GM12878 (cell line): ENCODE data around the gene EFNB2. TPM values are rescaled to one million over a fixed set of nuclear protein-coding genes. Genes with fewer than 3 reads are reported as not detected.

Experiments used
- ATAC-seq: fragments of 200-7000 bp; cut with Tn5 transposase; 3 replicates; pipeline ENCODE4 v1.9.1; 2020; ENCODE audit warnings: mild to moderate bottlenecking, moderate library complexity
- BruUV-seq: library from RNA; stranded (reverse); fragments of 400-500 nt; replicated peaks from 2 replicates; lab custom pipeline; 2021; lab: Mats Ljungman, UMichigan
- CTCF ChIA-PET: fragments of 300-600 bp; sonication (Branson Sonifier 250); formaldehyde crosslinking; extraction: SDS; loops from one replicate; lab custom pipeline; 2021; ENCODE audit warnings: inconsistent platforms; lab: Yijun Ruan, JAX
- POLR2A ChIA-PET: fragments of 350-600 bp; formaldehyde crosslinking; extraction: SDS; loops from one replicate; lab custom pipeline; 2021; ENCODE audit warnings: inconsistent platforms; lab: Charles Lee
- RAD21 ChIA-PET: fragments of 300-600 bp; sonication (Branson Sonifier 250); formaldehyde crosslinking; loops from one replicate; lab custom pipeline; 2023; ENCODE audit warnings: antibody characterized with exemption; ENCODE audit not compliant: unreplicated experiment; lab: Charles Lee
- SMC1A ChIA-PET: fragments of 300-600 bp; sonication (Branson Sonifier 250); formaldehyde crosslinking; loops from one replicate; lab custom pipeline; 2023; ENCODE audit not compliant: unreplicated experiment, uncharacterized antibody; lab: Charles Lee
- DNase-seq: peaks from one replicate; pipeline ENCODE4 v3.0.0-alpha.2; 2011; ENCODE audit warnings: low read depth, low spot score
- FAIRE-seq: peaks from 3 replicates; lab custom pipeline; 2011; peaks lifted over from hg19 to GRCh38; lab: Jason Lieb, UNC
- H2AFZ ChIP-seq: 2 replicates; pipeline ENCODE4 v1.6.0; 2011; ENCODE audit warnings: low read depth, low read length, control low read depth; ENCODE audit not compliant: control insufficient read depth
- H3K27ac ChIP-seq: 2 replicates; pipeline ENCODE4 v1.5.1; 2011; ENCODE audit warnings: control low read depth; ENCODE audit not compliant: control insufficient read depth, insufficient read depth
- H3K27me3 ChIP-seq, 2 experiments: replicated peaks in 1 of 2; 2 replicates each; pipeline versions ENCODE4 v1.6.0 to v1.6.1; 2011; ENCODE audit warnings: low read length in 1 of 2; ENCODE audit not compliant: control insufficient read depth in 2 of 2, insufficient read depth in 2 of 2
- H3K36me3 ChIP-seq, 2 experiments: 2 replicates each; pipeline ENCODE4 v1.5.1; 2011; ENCODE audit warnings: low read length in 1 of 2; ENCODE audit not compliant: control insufficient read depth in 2 of 2, insufficient read depth in 2 of 2
- H3K4me1 ChIP-seq: 2 replicates; pipeline ENCODE4 v1.6.1; 2011; ENCODE audit warnings: mild to moderate bottlenecking, low read length, moderate library complexity, mixed read lengths; ENCODE audit not compliant: control insufficient read depth, insufficient read depth
- H3K4me2 ChIP-seq: 2 replicates; pipeline ENCODE4 v1.6.0; 2011; ENCODE audit warnings: control low read depth; ENCODE audit not compliant: control insufficient read depth, insufficient read depth
- H3K4me3 ChIP-seq: fragments of 200-600 bp; sonication (generic); 2 replicates; pipeline ENCODE4 v1.5.1; 2016
- H3K79me2 ChIP-seq: 2 replicates; pipeline ENCODE4 v1.6.0; 2011; ENCODE audit warnings: low read length; ENCODE audit not compliant: control insufficient read depth, insufficient read depth
- H3K9ac ChIP-seq: 2 replicates; pipeline ENCODE4 v1.8.0; 2011; ENCODE audit warnings: low read length, control low read depth, mixed read lengths; ENCODE audit not compliant: control insufficient read depth, insufficient read depth
- H3K9me3 ChIP-seq: replicated peaks from 3 replicates; pipeline ENCODE4 v1.5.1; 2011; ENCODE audit warnings: mild to moderate bottlenecking, low read length; ENCODE audit not compliant: control insufficient read depth, insufficient read depth
- H4K20me1 ChIP-seq: 2 replicates; pipeline ENCODE4 v1.6.0; 2011; ENCODE audit not compliant: control insufficient read depth, insufficient read depth
- CUX1 ChIP-seq: IDR thresholded peaks from 2 replicates; pipeline ENCODE4 v1.6.1; 2012; ENCODE audit warnings: improper control_type of control experiment, low read depth, low read length; ENCODE audit not compliant: insufficient replicate concordance
- WGBS: methylation state at CpG from one replicate; pipeline ENCODE4 v1.1.6; 2016; ENCODE audit warnings: low lambda C conversion rate; ENCODE audit not compliant: insufficient replicate concordance, insufficient coverage; ENCODE audit errors: missing lambda C conversion rate; 5-methylcytosine and 5-hydroxymethylcytosine counted together
- in situ Hi-C: fragments of 300-500 bp; cut with MboI; formaldehyde crosslinking; loops from 9 replicates; pipeline ENCODE4 v1.14.3; 2018; ENCODE audit warnings: mixed read lengths
- intact Hi-C: fragments of 100-400 bp; cut with micrococcal nuclease; formaldehyde crosslinking; loops from one replicate; pipeline ENCODE4 v1.14.2; 2022; ENCODE audit not compliant: unreplicated experiment
- polyA plus RNA-seq, 11 experiments: library from polyadenylated mRNA; depleted of rRNA in 4 of 11; unstranded in 6 of 11; stranded (reverse) in 5 of 11; fragments of >200 nt; fragmentation: Nextera tagmentation in 4 of 11; fragmentation: Illumina TruSeq in 1 of 11; extraction: Ambion mirVana in 4 of 11; extraction: Trizol in 1 of 11; gene quantifications; 1 replicate in 1 of 11; 2 replicates in 10 of 11; pipeline versions ENCODE4 v1.2.1 to v1.2.3, GENCODE V29; 2011 to 2016; ENCODE audit warnings: inconsistent platforms in 2 of 11, missing spikeins in 2 of 11, low read depth in 1 of 11
- total RNA-seq, 4 experiments: library from RNA; depleted of rRNA in 3 of 4; stranded (reverse); fragments of >200 nt in 3 of 4; fragmentation: Illumina TruSeq in 1 of 4; extraction: Trizol in 1 of 4; gene quantifications; 2 replicates each; pipeline versions ENCODE4 v1.2.1 to v1.2.3, GENCODE V29; 2013 to 2021

Gene EFNB2
- total and polyA plus RNA-seq, 10 of the 15 experiments (the other 5 are each of a cell fraction or from before 2014, with no cell fraction given) = 0.12 to 1.5 (median 0.31) TPM; not detected in 1

- no TSS peak for BruUV-seq
- Histone ChIP-seq H2AFZ (no peak overlapping the region), H3K4me3 (no peak overlapping the region), H3K27ac (no peak overlapping the region), H4K20me1 (no peaks in the 10 kb centered on the region), H3K27me3 (peaks cover 0 to 3% of the 10 kb centered on the region in 2 experiments; a peak in 1 of 4 replicates), H3K9ac (no peak overlapping the region), H3K4me1 (peaks cover 6% of the 10 kb centered on the region), H3K4me2 (no peak overlapping the region), H3K9me3 (peaks cover 2% of the 10 kb centered on the region; the same call in 1 of the 3 replicates), H3K79me2 (no peaks in the 10 kb centered on the region), H3K36me3 (no peaks in the 10 kb centered on the region)
- ATAC-seq (no peak), FAIRE-seq (no peak), DNase-seq (no peak)
- TF ChIP-seq CUX1 = no peak
- POLR2A ChIA-PET = interaction anchor here (0.6 kb wide), 1 partner anchor 20 kb away, joined by 3 read pairs; no protein-coding TSS in a partner anchor
- intact Hi-C loops = no loop called here
- CTCF ChIA-PET = no interaction called here
- WGBS = 86% methylated on average over 2 of the region's 2 CpGs
- SMC1A ChIA-PET = interaction anchor here (1.1 kb wide), 1 partner anchor 31 kb away, joined by 4 read pairs; no protein-coding TSS in a partner anchor
- in situ Hi-C loops = no loop called here
- RAD21 ChIA-PET = no interaction called here
Observed at GRCh38 chr13:106488686-106489085, 46.8 kb downstream of the EFNB2 start.
